LNCAP (cell line): Measurements from ENCODE around the gene SSR1.

ENCODE experiments used
- CTCF ChIP-seq: fragments of 450-650 bp; IDR thresholded peaks from 2 replicates; pipeline ENCODE4 v1.5.1; 2017; ENCODE audit warnings: mild to moderate bottlenecking

SSR1 gene

GRCh38 chr6:7332090-7332745 is 19.2 kb upstream of the SSR1 start:
- TF ChIP-seq CTCF = no peak

DNA sequence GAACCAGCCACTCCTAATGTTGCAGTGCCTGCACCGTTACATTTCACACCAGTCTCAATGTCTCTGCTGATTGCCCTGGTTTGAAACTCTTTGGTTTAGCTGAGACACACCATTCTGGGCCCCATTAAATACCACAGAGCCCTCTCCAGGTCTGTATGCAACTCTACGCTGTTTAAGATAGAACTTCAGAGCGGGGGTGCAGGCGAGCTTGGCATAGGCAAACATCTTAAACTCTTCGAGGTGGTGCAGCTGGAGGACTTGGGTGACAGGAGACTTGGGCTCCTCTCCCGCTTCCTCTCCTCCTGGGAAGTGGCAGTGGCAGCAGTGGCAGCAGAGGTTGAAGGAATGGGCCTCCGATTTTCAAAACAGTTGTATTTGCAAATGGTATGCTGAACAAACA is 18.5 kb upstream of the SSR1 start:
- TF ChIP-seq CTCF = no peak

DNA sequence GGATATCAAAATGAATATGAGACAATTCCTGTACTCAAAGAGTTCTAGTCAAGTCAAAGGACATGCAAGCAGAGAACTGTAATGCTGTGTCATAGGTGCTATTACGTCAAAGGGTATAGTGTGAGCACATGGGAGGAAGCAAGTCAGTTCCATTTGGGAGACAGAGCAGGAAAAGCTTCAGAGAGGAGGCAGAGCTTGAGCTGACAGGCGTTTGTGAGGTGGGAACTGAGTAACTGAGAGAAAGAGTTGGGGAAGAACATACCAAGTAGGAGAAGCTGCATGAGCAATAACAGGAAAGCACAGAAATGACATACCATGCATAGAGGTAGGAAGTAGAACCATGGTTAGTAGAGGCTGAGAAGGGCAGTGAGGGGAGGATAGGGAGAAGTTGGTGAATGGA is 15.2 kb upstream of the SSR1 start:
- TF ChIP-seq CTCF = no peak

- TF ChIP-seq CTCF = no peak
These were observed 12.8 kb upstream of the SSR1 start for GRCh38 chr6:7325750-7326149.

DNA sequence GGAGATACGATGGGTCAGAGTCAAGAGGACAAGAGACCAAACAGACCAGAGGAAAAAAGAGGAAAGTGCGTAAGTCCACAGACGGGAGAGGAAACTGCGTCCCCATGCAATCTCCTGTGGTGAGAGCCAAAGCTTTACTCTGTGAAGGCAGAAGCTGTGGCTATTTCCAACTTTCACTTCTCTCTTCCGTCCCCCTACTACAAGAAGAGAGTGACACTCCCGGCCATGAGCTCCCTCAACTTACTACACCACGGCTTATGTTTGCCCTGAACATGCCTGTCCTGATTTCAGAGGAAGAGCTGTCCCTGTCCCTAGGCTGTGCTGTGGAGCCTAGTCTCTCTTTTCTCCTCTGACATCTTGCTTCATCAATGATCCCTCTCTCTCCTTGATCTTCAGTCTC is 11.5 kb upstream of the SSR1 start:
- TF ChIP-seq CTCF = no peak

- no peak for TF ChIP-seq CTCF
These were observed 10.1 kb upstream of the SSR1 start for GRCh38 chr6:7323074-7323473.

DNA sequence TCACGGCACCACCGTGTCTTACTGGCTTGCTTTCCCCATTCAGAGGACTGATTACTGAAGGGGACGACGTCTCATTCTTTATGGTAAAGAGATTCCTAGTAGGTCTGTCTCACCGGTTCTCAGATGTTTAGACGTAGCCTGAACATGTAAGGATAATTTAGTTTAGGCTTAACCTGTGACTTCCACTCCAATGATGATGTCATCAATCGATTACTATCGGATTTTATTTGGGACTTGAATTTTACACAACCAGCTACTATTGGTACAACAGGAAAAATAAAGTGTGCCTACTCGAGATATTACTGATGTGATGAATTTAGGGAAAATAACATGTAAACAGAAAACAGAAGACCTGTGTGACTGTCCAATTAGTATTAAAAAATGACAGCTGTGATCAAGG is 4.5 kb upstream of the SSR1 start:
- TF ChIP-seq CTCF = no peak
